Vagina (tissue), 2 donors: Measurements from ENCODE around the gene NME3. TPM values are rescaled to one million over a fixed set of nuclear protein-coding genes. Genes with fewer than 3 reads are reported as not detected.
"Not testable (repeated sequence)": the region's sequence is repeated elsewhere in the genome, so short reads cannot be mapped to it uniquely, and the experiment has no call there.

Experiments used
- DNase-seq, 2 donors: peaks; one replicate each; pipeline ENCODE4 v3.0.0-alpha.2; 2017; ENCODE audit errors: extremely low spot score in 2 of 2
- H3K27ac ChIP-seq: fragments of 200-600 bp; sonication (generic); one replicate; pipeline ENCODE4 v1.5.1; 2019
- H3K27me3 ChIP-seq: fragments of 200-600 bp; sonication (generic); one replicate; pipeline ENCODE4 v1.5.1; 2019
- H3K36me3 ChIP-seq, 2 donors: fragments of 200-600 bp; sonication (generic); one replicate each; pipeline ENCODE4 v1.5.1; 2017 to 2019
- H3K4me1 ChIP-seq: fragments of 200-600 bp; sonication (generic); one replicate; pipeline ENCODE4 v1.5.1; 2019
- H3K4me3 ChIP-seq, 2 donors: fragments of 200-600 bp; sonication (generic); 1 replicate in 1 of 2; 2 replicates in 1 of 2; pipeline ENCODE4 v1.5.1; 2016 to 2019
- H3K9me3 ChIP-seq: fragments of 200-600 bp; sonication (generic); one replicate; pipeline ENCODE4 v1.5.1; 2019
- CTCF ChIP-seq, 3 experiments: fragments of 450-650 bp in 2 of 3; fragments of 200-600 bp in 1 of 3; sonication (generic) in 1 of 3; IDR thresholded peaks; one replicate each; pipeline ENCODE4 v1.5.1; 2017 to 2019; ENCODE audit warnings: antibody characterized with exemption in 3 of 3, mild to moderate bottlenecking in 2 of 3, moderate library complexity in 2 of 3
- POLR2A ChIP-seq, 2 donors: fragments of 450-650 bp; IDR thresholded peaks; one replicate each; pipeline ENCODE4 v1.6.1; 2017; ENCODE audit warnings: antibody characterized with exemption in 2 of 2, mild to moderate bottlenecking in 2 of 2, moderate library complexity in 2 of 2
- POLR2AphosphoS5 ChIP-seq, 2 donors: sonication (generic); formaldehyde crosslinking; IDR thresholded peaks; one replicate each; pipeline ENCODE4 v1.9.0; 2017; ENCODE audit warnings: antibody characterized with exemption in 2 of 2, mild to moderate bottlenecking in 2 of 2, low read depth in 1 of 2; ENCODE audit not compliant: insufficient read depth in 1 of 2
- intact Hi-C: fragments of 100-400 bp; cut with DNase I; formaldehyde crosslinking; loops from one replicate; pipeline ENCODE4 v1.15.1; 2023
- total RNA-seq: library from RNA; depleted of rRNA; stranded (reverse); fragments of >200 nt; gene quantifications from one replicate; pipeline ENCODE4 v1.2.3, GENCODE V29; 2016

The NME3 gene
- total RNA-seq, 1 donor from 2014 or later = 96.0 TPM

GRCh38 chr16:1809281-1809801 is 38.0 kb upstream of the NME3 start:
- DNase-seq = no peak
- intact Hi-C loops = no loop called here
- TF ChIP-seq CTCF (IDR thresholded peaks at IDR 0.05) (no peak), POLR2A (IDR thresholded peaks at IDR 0.05) (no peak), POLR2AphosphoS5 (IDR thresholded peaks at IDR 0.05; ENCODE audit: insufficient read depth in 1 of 2, low read depth in 1 of 2) (no peak)
- Histone ChIP-seq H3K4me1 (no peaks in the 10 kb centered on the region), H3K9me3 (no peaks in the 10 kb centered on the region), H3K4me3 (no peak overlapping the region), H3K36me3 (peaks cover 0 to 22% of the 10 kb centered on the region in 2 donors), H3K27me3 (no peaks in the 10 kb centered on the region), H3K27ac (no peak overlapping the region)

- no peak overlapping the region for H3K4me3 ChIP-seq
- H3K27me3 ChIP-seq = no peaks in the 10 kb centered on the region
- no peaks in the 10 kb centered on the region for H3K9me3 ChIP-seq
- TF ChIP-seq CTCF (IDR thresholded peaks at IDR 0.05) (no peak), POLR2AphosphoS5 (IDR thresholded peaks at IDR 0.05; ENCODE audit: insufficient read depth in 1 of 2, low read depth in 1 of 2) (no peak), POLR2A (IDR thresholded peaks at IDR 0.05) (no peak)
- H3K36me3 ChIP-seq = peaks cover 0 to 19% of the 10 kb centered on the region in 2 donors
- H3K27ac ChIP-seq = no peak overlapping the region
- no peak for DNase-seq
- H3K4me1 ChIP-seq = no peaks in the 10 kb centered on the region
- intact Hi-C loops = no loop called here
Observed at GRCh38 chr16:1808691-1809090, 37.3 kb upstream of the NME3 start.

GRCh38 chr16:1807626-1808025 is 36.3 kb upstream of the NME3 start:
- TF ChIP-seq CTCF (IDR thresholded peaks at IDR 0.05) (no peak), POLR2AphosphoS5 (IDR thresholded peaks at IDR 0.05; ENCODE audit: insufficient read depth in 1 of 2, low read depth in 1 of 2) (no peak), POLR2A (IDR thresholded peaks at IDR 0.05) (no peak)
- H3K4me1 ChIP-seq = no peaks in the 10 kb centered on the region
- no peak overlapping the region for H3K27ac ChIP-seq
- H3K36me3 ChIP-seq = peaks cover 0 to 14% of the 10 kb centered on the region in 2 donors
- no peak overlapping the region for H3K4me3 ChIP-seq
- H3K27me3 ChIP-seq = no peaks in the 10 kb centered on the region
- no peak for DNase-seq
- no peaks in the 10 kb centered on the region for H3K9me3 ChIP-seq
- intact Hi-C loops = no loop called here

GRCh38 chr16:1800701-1801100 is 29.4 kb upstream of the NME3 start:
- peaks cover 4% of the 10 kb centered on the region for H3K9me3 ChIP-seq
- DNase-seq = no peak
- H3K27me3 ChIP-seq = no peaks in the 10 kb centered on the region
- no peak for TF ChIP-seq POLR2A (IDR thresholded peaks at IDR 0.05)
- no peak for TF ChIP-seq POLR2AphosphoS5 (IDR thresholded peaks at IDR 0.05; ENCODE audit: insufficient read depth in 1 of 2, low read depth in 1 of 2)
- TF ChIP-seq CTCF (IDR thresholded peaks at IDR 0.05) = no peak
- H3K36me3 ChIP-seq = no peaks in the 10 kb centered on the region
- no peak overlapping the region for H3K4me3 ChIP-seq
- no peaks in the 10 kb centered on the region for H3K4me1 ChIP-seq
- H3K27ac ChIP-seq = no peak overlapping the region
- intact Hi-C loops = no loop called here

- H3K27me3 ChIP-seq, H3K4me1 ChIP-seq, H3K9me3 ChIP-seq, DNase-seq, H3K4me3 ChIP-seq, H3K36me3 ChIP-seq, H3K27ac ChIP-seq, intact Hi-C loops: not testable (repeated sequence)
Observed at GRCh38 chr16:1799263-1799662, 27.9 kb upstream of the NME3 start.
